Mesendoderm (in vitro differentiated cells): ENCODE results near the gene AIG1.

ENCODE experiments used
- DNase-seq: peaks from one replicate; pipeline ENCODE4 v3.0.0; 2013
- H2AK5ac ChIP-seq: 2 replicates; pipeline ENCODE4 v1.6.1; 2013; ENCODE audit warnings: low read length, inconsistent platforms
- H2BK120ac ChIP-seq: 2 replicates; pipeline ENCODE4 v1.6.1; 2013; ENCODE audit warnings: low read depth, mild to moderate bottlenecking, low read length, moderate library complexity, mixed read lengths
- H2BK15ac ChIP-seq: replicated peaks from 2 replicates; pipeline ENCODE4 v1.6.1; 2013; ENCODE audit warnings: low read depth, mild to moderate bottlenecking, moderate library complexity
- H2BK5ac ChIP-seq: 2 replicates; pipeline ENCODE4 v1.6.1; 2013; ENCODE audit warnings: low read length, inconsistent platforms
- H3K18ac ChIP-seq: 2 replicates; pipeline ENCODE4 v1.6.1; 2013; ENCODE audit warnings: mild to moderate bottlenecking, low read length, mixed read lengths
- H3K23ac ChIP-seq: one replicate; pipeline ENCODE4 v1.6.1; 2013; ENCODE audit warnings: low read length
- H3K27ac ChIP-seq: 2 replicates; pipeline ENCODE4 v1.5.1; 2013; ENCODE audit warnings: low read depth, mild to moderate bottlenecking, inconsistent platforms, low read length, moderate library complexity
- H3K27me3 ChIP-seq: 2 replicates; pipeline ENCODE4 v1.6.1; 2013; ENCODE audit warnings: low read length, control low read depth, mild to moderate bottlenecking, inconsistent platforms; ENCODE audit not compliant: insufficient read depth, poor library complexity
- H3K36me3 ChIP-seq: 2 replicates; pipeline ENCODE4 v1.6.1; 2013; ENCODE audit warnings: low read length, inconsistent platforms; ENCODE audit not compliant: control insufficient read depth, insufficient read depth
- H3K4ac ChIP-seq: one replicate; pipeline ENCODE4 v1.6.1; 2013; ENCODE audit warnings: low read depth, mild to moderate bottlenecking, low read length, moderate library complexity
- H3K4me1 ChIP-seq: 2 replicates; pipeline ENCODE4 v1.6.1; 2013; ENCODE audit warnings: low read depth, low read length, inconsistent platforms; ENCODE audit not compliant: control insufficient read depth
- H3K4me2 ChIP-seq: 2 replicates; pipeline ENCODE4 v1.6.1; 2013; ENCODE audit warnings: low read length
- H3K4me3 ChIP-seq: 2 replicates; pipeline ENCODE4 v1.5.1; 2013; ENCODE audit warnings: mild to moderate bottlenecking, low read length
- H3K56ac ChIP-seq: one replicate; pipeline ENCODE4 v1.6.1; 2013; ENCODE audit warnings: low read length
- H3K79me1 ChIP-seq: 2 replicates; pipeline ENCODE4 v1.6.1; 2013; ENCODE audit warnings: low read length, inconsistent platforms
- H3K79me2 ChIP-seq: 2 replicates; pipeline ENCODE4 v1.6.1; 2013; ENCODE audit warnings: mild to moderate bottlenecking, low read length; ENCODE audit not compliant: control insufficient read depth, insufficient read depth
- H3K9ac ChIP-seq: 2 replicates; pipeline ENCODE4 v1.6.1; 2013; ENCODE audit warnings: low read length, inconsistent platforms
- H4K5ac ChIP-seq: one replicate; pipeline ENCODE4 v1.6.1; 2013; ENCODE audit warnings: low read length
- H4K8ac ChIP-seq: one replicate; pipeline ENCODE4 v1.6.1; 2013; ENCODE audit warnings: low read depth, mild to moderate bottlenecking, control low read depth, low read length, moderate library complexity
- WGBS: extraction: QIAGEN DNeasy Blood & Tissue Kit; methylation state at CpG from one replicate; pipeline ENCODE4 v1.1.7; 2013; ENCODE audit warnings: low lambda C conversion rate, missing lambda C conversion rate; ENCODE audit not compliant: insufficient coverage; ENCODE audit errors: extremely low coverage; 5-methylcytosine and 5-hydroxymethylcytosine counted together

The AIG1 gene

GRCh38 chr6:143169440-143169839 lies 108.8 kb downstream of the AIG1 start:
- H3K18ac ChIP-seq: no peak overlapping the region
- no peak overlapping the region for H3K27ac ChIP-seq
- no peaks in the 10 kb centered on the region for H3K27me3 ChIP-seq
- H3K23ac ChIP-seq: no peak overlapping the region
- no peaks in the 10 kb centered on the region for H3K4me1 ChIP-seq
- DNase-seq: no peak
- no peak overlapping the region for H3K4ac ChIP-seq
- no peak overlapping the region for H2BK15ac ChIP-seq
- H2AK5ac ChIP-seq: no peak overlapping the region
- H2BK5ac ChIP-seq: no peak overlapping the region
- no peaks in the 10 kb centered on the region for H3K79me2 ChIP-seq
- no peak overlapping the region for H2BK120ac ChIP-seq
- H4K5ac ChIP-seq: no peak overlapping the region
- no peak overlapping the region for H3K9ac ChIP-seq
- no peak overlapping the region for H3K56ac ChIP-seq
- H3K36me3 ChIP-seq: no peaks in the 10 kb centered on the region
- no peaks in the 10 kb centered on the region for H3K79me1 ChIP-seq
- no peak overlapping the region for H3K4me2 ChIP-seq
- no peak overlapping the region for H3K4me3 ChIP-seq
- no peak overlapping the region for H4K8ac ChIP-seq

GRCh38 chr6:143174516-143174915 lies 113.8 kb downstream of the AIG1 start:
- H3K79me2 ChIP-seq: no peaks in the 10 kb centered on the region
- no peaks in the 10 kb centered on the region for H3K79me1 ChIP-seq
- no peak overlapping the region for H3K27ac ChIP-seq
- no peaks in the 10 kb centered on the region for H3K4me1 ChIP-seq
- no peak overlapping the region for H4K8ac ChIP-seq
- no peak overlapping the region for H3K4ac ChIP-seq
- H3K56ac ChIP-seq: no peak overlapping the region
- H3K27me3 ChIP-seq: no peaks in the 10 kb centered on the region
- H2BK5ac ChIP-seq: no peak overlapping the region
- no peak overlapping the region for H2BK120ac ChIP-seq
- H3K9ac ChIP-seq: no peak overlapping the region
- no peak overlapping the region for H3K4me3 ChIP-seq
- no peaks in the 10 kb centered on the region for H3K36me3 ChIP-seq
- no peak overlapping the region for H3K4me2 ChIP-seq
- no peak overlapping the region for H3K23ac ChIP-seq
- DNase-seq: no peak
- H2AK5ac ChIP-seq: no peak overlapping the region
- no peak overlapping the region for H3K18ac ChIP-seq
- no peak overlapping the region for H4K5ac ChIP-seq
- H2BK15ac ChIP-seq: no peak overlapping the region

- Histone ChIP-seq H4K5ac (no peak overlapping the region), H4K8ac (no peak overlapping the region), H3K23ac (no peak overlapping the region), H3K56ac (no peak overlapping the region), H3K27me3 (no peaks in the 10 kb centered on the region), H3K79me2 (no peaks in the 10 kb centered on the region), H3K27ac (no peak overlapping the region), H2BK15ac (no peak overlapping the region), H3K4me2 (no peak overlapping the region), H3K4ac (no peak overlapping the region), H2BK5ac (no peak overlapping the region), H3K79me1 (no peaks in the 10 kb centered on the region), H3K18ac (no peak overlapping the region), H3K9ac (no peak overlapping the region), H3K4me3 (no peak overlapping the region), H3K36me3 (no peaks in the 10 kb centered on the region), H2AK5ac (no peak overlapping the region), H3K4me1 (no peaks in the 10 kb centered on the region), H2BK120ac (no peak overlapping the region)
- no peak for DNase-seq
- no CpG with 5 or more reads among the region's 1 CpG for WGBS
Measured at GRCh38 chr6:143174951-143175350, 114.3 kb downstream of the AIG1 start.

- peak overlapping the region; percentile 41 for H3K27ac ChIP-seq
Measured at GRCh38 chr6:143176090-143177021, 115.7 kb downstream of the AIG1 start.

GRCh38 chr6:143177706-143178105 lies 117.0 kb downstream of the AIG1 start:
- WGBS: no CpG with 5 or more reads among the region's 4 CpGs
- no peak overlapping the region for H2BK5ac ChIP-seq
- H3K27me3 ChIP-seq: no peaks in the 10 kb centered on the region
- H4K8ac ChIP-seq: no peak overlapping the region
- no peaks in the 10 kb centered on the region for H3K4me1 ChIP-seq
- H3K79me1 ChIP-seq: no peaks in the 10 kb centered on the region
- H3K79me2 ChIP-seq: no peaks in the 10 kb centered on the region
- no peak overlapping the region for H3K18ac ChIP-seq
- H2AK5ac ChIP-seq: no peak overlapping the region
- no peak overlapping the region for H3K4ac ChIP-seq
- H4K5ac ChIP-seq: no peak overlapping the region
- DNase-seq: no peak
- H2BK120ac ChIP-seq: no peak overlapping the region
- H3K23ac ChIP-seq: no peak overlapping the region
- H3K4me3 ChIP-seq: no peak overlapping the region
- no peak overlapping the region for H3K27ac ChIP-seq
- H3K36me3 ChIP-seq: no peaks in the 10 kb centered on the region
- no peak overlapping the region for H3K4me2 ChIP-seq
- H3K9ac ChIP-seq: no peak overlapping the region
- no peak overlapping the region for H3K56ac ChIP-seq
- no peak overlapping the region for H2BK15ac ChIP-seq

More at GRCh38 chr6:143176090-143177021, 115.7 kb downstream of the AIG1 start:
- no peak overlapping the region for H3K4me2 ChIP-seq
- no peaks in the 10 kb centered on the region for H3K79me2 ChIP-seq
- no peak overlapping the region for H2BK5ac ChIP-seq
- no peak overlapping the region for H3K23ac ChIP-seq
- no peak overlapping the region for H4K8ac ChIP-seq
- no peak overlapping the region for H3K4ac ChIP-seq
- H3K79me1 ChIP-seq: no peaks in the 10 kb centered on the region
- H3K56ac ChIP-seq: no peak overlapping the region
- H3K27me3 ChIP-seq: no peaks in the 10 kb centered on the region
- no peak overlapping the region for H2AK5ac ChIP-seq
- no peak overlapping the region for H3K4me3 ChIP-seq
- H4K5ac ChIP-seq: no peak overlapping the region
- no peak overlapping the region for H2BK15ac ChIP-seq
- no peak overlapping the region for H2BK120ac ChIP-seq
- peak; percentile 67 for DNase-seq
- H3K4me1 ChIP-seq: no peaks in the 10 kb centered on the region
- no peaks in the 10 kb centered on the region for H3K36me3 ChIP-seq
- no CpG with 5 or more reads among the region's 12 CpGs for WGBS
- no peak overlapping the region for H3K9ac ChIP-seq
- no peak overlapping the region for H3K18ac ChIP-seq

DNA sequence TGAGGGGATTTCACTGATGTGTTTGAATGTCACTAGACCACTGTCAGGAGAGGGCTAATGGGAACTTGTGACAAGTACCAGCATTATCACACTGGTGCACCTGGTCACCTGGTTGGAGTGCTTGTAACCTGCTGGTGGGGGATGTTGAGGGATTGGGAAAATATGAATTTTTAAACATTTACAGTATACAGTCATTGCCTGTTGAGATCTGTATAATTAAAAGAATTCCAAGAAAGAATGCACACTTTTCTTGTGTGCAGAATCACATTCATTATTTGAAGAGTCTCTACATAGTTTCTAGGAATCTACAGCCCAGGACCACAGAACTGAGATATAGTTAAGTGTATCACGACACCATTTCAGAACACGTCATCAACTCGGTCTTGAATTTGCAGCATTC lies 118.4 kb downstream of the AIG1 start:
- H3K4me3 ChIP-seq: no peak overlapping the region
- no peaks in the 10 kb centered on the region for H3K79me2 ChIP-seq
- H3K23ac ChIP-seq: no peak overlapping the region
- H2BK5ac ChIP-seq: no peak overlapping the region
- no peak for DNase-seq
- no peak overlapping the region for H2BK120ac ChIP-seq
- H3K4me1 ChIP-seq: no peaks in the 10 kb centered on the region
- no peak overlapping the region for H3K9ac ChIP-seq
- H3K27me3 ChIP-seq: no peaks in the 10 kb centered on the region
- WGBS: no CpG with 5 or more reads among the region's 3 CpGs
- no peak overlapping the region for H3K4ac ChIP-seq
- no peak overlapping the region for H3K27ac ChIP-seq
- H3K79me1 ChIP-seq: no peaks in the 10 kb centered on the region
- no peak overlapping the region for H3K18ac ChIP-seq
- no peak overlapping the region for H3K4me2 ChIP-seq
- H2AK5ac ChIP-seq: no peak overlapping the region
- no peaks in the 10 kb centered on the region for H3K36me3 ChIP-seq
- no peak overlapping the region for H2BK15ac ChIP-seq
- H4K8ac ChIP-seq: no peak overlapping the region
- H3K56ac ChIP-seq: no peak overlapping the region
- H4K5ac ChIP-seq: no peak overlapping the region
